HG02943 (cell line): ENCODE results near the gene ASNSD1.
"Not testable (repeated sequence)": the region's sequence is repeated elsewhere in the genome, so short reads cannot be mapped to it uniquely, and the experiment has no call there.

Experiments
- ATAC-seq: cut with Tn5 transposase; IDR thresholded peaks from one replicate; pipeline ENCODE4 v1.9.1; 2021; ENCODE audit warnings: mild to moderate bottlenecking, low read depth, moderate library complexity; ENCODE audit not compliant: unreplicated experiment

The ASNSD1 gene

GRCh38 chr2:189641590-189641989 is 19.7 kb upstream of the ASNSD1 start:
- ATAC-seq: no peak

DNA sequence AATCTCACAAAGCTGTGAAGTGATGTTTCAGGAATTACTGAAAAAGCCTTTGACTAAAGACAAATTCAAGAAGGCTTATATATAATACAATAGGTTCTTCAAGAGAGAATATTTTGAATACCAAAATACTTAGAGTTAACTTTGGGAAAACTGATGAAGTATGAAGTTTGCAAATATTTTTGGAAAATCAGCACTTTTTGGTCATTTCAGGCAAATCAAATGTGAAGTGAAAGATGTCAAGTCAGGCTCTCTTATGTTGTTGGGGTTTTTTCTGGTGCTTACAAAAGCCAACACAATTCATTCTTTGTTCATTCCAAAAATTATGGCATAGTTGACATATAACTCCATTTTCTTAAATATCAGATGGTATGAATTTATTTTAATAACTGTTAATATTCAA is 14.7 kb upstream of the ASNSD1 start:
- ATAC-seq: no peak

- no peak for ATAC-seq
These were observed 12.3 kb upstream of the ASNSD1 start for GRCh38 chr2:189648846-189649509.

- ATAC-seq: no peak
These were observed 10.0 kb upstream of the ASNSD1 start for GRCh38 chr2:189651284-189651683.

DNA sequence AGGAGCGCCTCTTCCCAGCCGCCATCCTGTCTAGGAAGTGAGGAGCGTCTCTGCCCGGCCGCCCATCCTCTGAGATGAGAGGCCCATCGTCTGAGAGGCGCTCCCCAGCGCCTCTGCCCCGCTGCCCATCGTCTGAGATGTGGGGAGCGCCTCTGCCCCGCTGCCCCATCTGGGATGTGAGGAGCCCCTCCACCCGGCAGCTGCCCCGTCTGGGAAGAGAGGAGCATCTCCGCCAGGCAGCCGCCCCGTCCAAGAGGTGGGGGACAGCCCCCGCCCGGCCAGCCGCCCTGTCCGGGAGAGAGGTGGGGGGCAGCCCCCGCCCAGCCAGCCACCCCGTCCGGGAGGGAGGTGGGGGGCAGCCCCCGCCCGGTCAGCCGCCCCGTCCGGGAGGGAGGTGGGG is 7.8 kb upstream of the ASNSD1 start:
- not testable (repeated sequence) for ATAC-seq

DNA sequence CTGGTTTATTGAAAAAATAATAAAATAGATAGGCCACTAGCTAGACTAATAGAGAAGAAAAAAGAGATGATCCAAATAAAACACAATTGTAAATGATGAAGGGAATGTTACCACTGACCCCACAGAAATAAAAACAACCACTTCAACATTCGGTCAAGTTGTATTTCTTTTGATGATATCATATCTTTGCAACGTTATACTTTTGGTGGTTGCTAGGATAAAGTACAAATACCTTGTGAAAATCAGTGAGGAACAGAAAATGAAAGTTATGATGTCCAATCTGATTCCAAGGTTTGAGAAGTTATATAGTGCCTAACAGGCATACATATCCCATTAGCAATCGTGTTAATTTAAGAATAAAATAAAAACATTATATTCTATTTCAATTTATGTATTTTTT is 6.6 kb upstream of the ASNSD1 start:
- ATAC-seq: no peak

GRCh38 chr2:189657867-189658266 is 3.4 kb upstream of the ASNSD1 start:
- peak; percentile 47 for ATAC-seq

DNA sequence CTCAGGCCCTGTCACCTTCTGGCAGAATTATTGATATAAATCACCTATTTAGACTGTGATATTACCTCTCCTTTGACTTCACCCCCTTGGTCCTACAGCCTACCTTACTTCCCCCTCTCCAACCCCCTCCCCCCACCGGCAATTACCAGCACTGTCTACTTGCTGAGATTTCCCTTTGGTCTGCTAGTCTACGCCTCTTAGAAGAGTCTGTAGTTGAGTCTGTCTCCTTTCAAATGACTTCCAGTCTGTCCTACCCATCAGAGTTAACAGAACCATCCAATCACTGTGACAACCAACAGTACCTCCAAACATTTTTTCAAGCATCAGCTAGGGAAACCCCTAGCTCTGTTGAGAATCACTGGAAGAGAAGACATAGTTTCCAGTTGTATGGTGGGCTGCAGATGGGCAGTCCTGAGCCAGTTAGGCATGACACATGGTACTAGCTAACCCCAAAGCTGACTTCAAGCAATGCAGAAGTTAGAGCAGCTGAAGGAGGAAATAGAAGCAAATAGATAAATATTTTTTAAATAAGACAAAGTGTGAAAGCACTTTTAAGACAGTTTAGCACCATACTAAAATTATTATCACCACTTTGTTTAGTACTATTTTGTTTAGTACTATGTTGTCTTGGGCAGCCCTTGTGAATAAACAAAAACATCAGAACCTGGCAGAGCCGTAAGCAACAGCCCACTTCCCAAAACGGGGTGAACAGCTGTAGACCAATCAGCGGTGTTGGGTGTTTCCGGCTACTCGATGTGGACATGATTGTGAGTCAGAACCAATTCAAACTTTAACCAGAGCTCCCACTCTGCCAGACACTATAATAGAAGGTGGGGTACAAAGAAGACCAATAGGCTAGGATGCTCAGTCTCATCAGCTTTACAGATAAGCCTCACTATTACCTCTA is 2.7 kb upstream of the ASNSD1 start:
- ATAC-seq: no peak

DNA sequence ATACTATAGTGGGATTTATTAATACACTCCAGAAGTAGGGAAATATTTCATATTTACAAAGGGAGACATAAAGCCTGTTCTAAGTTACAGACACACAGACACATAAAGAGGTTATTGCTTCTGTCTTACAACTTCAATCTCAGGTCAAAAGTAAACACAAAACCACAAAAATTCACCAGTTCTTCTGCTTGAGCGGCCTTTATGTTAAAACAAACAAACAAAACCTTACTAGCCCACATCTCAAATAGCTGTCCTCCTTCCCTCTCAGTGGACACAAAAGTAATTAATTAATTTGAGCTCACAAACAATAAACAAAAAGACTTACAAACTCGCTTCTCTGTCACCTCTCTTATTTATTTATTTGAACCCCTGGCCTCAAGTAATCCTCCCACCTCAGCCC is 1.5 kb upstream of the ASNSD1 start:
- ATAC-seq: no peak

- ATAC-seq: no peak
These were observed 484 bp upstream of the ASNSD1 start for GRCh38 chr2:189660803-189661147.

DNA sequence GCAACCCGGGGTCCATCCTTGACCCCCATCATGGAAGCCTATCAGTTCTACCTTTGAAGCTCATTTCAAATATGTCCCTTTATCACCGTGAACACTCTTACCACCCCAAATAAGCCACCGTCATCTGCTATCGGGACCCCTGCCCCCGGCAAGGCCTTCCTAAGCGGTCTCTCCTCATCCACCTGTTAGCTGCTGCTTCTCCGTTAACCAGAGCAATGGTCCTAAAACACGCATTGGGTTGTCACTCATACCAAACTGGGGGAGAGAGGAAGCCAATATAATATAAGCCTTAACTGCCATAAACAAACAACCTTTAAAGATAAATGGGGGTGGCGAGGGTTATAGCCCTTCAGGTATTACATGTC is 680 bp downstream of the ASNSD1 start:
- no peak for ATAC-seq

DNA sequence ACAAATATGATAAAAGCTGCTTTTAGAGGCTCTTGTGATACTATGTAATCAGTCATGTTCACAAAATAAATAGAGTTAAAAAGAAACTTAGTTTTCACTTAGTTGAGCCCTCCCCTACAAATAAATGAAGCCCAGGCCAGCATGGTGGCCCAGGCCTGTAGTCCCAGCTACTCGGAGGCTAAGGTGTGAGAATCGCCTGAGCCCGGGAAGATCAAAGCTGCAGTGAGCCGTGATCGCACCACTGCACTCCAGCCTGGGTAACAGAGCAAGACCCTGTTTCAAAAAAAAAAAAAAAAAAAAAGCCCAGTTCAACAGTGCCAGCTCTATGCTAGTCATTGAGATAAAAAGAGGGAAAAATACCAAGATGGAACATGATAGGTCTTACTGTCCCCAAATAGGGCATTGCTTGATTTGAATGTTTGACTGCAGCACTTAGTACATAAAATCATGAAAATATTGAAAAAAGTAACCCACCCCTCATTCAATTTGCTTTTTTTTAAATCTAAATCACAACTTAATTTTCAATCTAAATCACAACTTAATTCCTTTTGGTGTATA is 1.5 kb downstream of the ASNSD1 start:
- no peak for ATAC-seq

DNA sequence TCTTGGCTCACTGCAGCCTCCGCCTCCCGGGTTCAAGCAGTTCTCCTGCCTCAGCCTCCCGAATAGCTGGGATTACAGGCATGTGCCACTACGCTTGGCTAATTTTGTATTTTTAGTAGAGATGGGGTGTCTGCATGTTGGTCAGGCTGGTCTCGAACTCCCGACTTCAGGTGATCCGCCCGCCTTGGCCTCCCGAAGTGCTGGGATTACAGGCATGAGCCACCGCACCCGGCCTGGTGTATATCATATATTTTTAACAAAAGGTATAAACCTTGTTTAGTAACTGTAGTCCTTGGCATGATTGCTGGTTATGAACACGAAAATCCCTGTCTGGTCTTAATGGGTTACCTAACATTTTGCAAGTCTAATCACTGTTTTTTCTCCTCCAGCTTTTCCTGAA is 2.1 kb downstream of the ASNSD1 start:
- ATAC-seq: not testable (repeated sequence)

DNA sequence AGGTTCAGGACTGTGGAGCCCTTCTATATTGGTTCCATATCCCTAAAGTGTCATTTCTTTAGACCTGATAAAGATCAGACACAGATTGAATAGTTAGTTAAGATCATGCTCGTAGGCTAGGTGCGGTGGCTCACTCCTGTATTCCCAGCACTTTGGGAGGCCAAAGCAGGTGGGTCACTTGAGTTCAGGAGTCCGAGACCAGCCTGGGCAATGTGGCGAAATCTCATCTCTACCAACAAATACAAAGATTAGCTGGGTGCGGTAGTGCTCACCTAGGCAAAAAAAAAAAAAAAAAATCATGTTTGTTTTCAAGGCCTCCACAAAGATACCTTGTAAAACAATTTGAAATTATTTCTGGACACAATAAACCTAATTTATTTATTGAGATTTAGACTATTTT is 8.7 kb downstream of the ASNSD1 start:
- ATAC-seq: no peak

DNA sequence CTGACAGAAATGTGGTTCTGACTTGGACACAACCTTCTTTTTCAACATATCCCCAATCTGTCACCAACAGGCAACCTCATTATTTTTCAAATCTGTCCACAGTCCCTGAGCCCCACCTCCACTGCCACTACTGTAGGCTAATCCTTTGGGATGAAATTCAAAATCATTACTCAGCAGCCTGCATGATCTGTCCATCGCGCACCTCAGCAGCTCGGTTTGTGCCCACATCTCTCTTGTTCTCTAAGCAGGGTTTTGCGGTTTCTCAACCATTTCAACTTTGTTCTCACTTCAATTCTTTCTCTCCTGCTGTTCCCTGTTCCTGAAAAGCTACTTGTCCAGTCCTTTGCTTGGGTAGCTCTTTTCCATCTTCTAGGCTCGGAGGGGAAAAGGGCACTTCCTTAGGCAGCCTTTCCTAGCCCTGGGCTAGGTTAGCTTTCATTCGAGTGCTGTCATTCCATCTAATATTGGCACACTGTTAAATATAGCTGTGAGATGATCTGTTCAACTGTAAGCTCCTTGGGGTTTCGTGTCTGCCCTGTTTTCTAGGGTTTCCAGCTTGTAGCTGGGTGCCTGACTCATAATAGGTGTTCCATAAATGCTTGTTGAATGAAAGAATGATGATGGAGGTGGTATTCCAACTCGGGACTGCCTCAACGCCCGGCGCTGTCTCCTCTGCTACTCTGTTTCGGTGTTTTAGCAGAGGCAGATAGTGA is 12.6 kb downstream of the ASNSD1 start:
- ATAC-seq: peak; percentile 19

DNA sequence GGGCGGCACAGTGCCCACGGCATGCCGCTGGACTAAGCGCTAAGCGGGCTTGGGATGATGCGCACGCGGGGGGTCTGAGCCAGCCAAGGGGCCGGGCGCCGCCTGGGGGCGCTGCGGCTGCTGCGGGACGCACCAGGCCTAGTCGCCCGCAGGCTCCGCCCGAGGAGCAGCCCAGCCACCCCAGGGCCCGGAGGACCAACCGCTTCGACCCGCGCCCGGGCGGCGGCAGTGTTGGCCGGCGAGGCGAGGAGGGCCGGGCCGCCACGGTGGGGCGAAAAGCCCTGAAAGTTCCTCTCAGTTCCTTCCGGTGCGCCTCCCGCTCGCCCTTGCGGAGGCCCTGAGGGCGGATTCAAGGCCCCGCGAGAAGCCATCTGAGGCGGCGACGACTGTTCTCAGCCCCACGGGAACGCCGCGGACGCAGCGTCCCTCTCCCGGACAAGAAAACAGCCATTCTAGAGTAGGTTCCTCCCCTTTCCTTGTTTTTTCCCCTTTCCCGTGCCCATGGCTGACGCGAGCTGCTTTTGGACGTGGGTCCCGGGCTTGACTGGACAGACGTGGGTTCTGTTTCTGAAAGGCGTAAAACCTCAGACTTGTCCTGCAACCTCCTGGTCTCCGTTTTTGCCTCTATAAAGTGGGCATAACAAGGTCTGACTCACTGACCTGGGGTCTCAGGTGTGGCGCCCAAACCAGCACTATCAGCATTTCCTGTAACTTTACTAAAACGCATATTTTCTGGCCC is 13.3 kb downstream of the ASNSD1 start, which contains the start of gene ANKAR:
TSS of gene ANKAR (plus strand) at position 297 of the 739 bp plus-strand sequence. CDS start 1,821 bp downstream, outside the sequence.
- ATAC-seq: peak; percentile 95

DNA sequence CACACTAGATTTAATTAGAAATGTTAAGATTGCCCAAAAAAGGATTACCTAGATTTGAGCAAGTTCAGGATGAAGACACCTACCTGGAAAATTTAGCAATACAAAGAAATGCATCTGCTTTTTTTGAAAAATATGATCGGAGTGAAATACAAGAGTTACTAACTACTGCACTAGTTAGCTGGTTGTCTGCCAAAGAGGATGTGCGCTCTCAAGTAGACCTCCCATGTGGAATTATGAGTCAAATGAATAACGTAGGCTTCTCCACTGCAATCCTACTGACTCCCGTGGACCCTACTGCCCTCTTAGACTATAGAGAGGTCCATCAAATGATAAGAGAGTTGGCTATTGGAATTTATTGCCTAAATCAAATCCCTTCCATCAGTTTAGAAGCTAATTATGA is 15.2 kb downstream of the ASNSD1 start:
- ATAC-seq: no peak

DNA sequence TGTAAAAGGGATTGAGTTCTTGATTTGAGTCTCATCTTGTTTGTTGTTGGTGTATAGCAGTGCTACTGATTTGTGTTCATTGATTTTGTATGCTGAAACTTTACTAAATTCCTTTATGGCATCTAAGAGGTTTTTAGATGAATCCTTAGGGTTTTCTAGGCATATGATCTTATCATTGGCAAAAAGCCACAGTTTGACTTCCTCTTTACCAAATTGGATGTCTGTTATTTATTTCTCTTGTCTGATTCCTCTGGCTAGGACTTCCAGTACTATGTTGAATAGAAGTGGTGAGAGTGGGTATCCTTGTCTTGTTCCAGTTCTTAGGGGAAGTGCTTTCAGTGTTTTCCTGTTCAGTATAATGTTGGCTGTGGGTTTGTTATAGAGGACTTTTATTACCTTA is 18.0 kb downstream of the ASNSD1 start:
- ATAC-seq: no peak

DNA sequence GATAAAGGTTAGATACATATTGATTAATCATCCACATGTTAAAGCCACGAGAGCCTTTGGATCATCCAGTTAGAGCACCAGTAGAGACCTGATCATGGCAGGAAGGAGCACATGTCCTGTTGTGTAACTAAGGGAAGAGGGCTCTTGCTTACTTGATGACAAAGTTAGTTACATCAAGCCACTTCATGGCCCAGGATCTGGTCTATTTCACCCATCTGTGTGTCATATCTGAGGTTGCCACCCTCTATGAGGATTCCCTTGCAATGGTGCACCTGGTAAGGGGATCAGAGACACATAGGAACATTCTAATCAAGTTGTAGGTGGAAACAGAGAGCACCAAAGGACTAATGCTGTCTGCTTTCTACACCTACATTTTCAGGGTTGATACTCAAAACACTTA is 19.9 kb downstream of the ASNSD1 start:
- ATAC-seq: no peak

GRCh38 chr2:189681903-189682302 is 20.6 kb downstream of the ASNSD1 start:
- ATAC-seq: no peak
